ENCODE measurements around the gene MACIR.
A peak's percentile ranks its signal among the peaks of the same experiment; 100 is the strongest.

MACIR gene

DNA sequence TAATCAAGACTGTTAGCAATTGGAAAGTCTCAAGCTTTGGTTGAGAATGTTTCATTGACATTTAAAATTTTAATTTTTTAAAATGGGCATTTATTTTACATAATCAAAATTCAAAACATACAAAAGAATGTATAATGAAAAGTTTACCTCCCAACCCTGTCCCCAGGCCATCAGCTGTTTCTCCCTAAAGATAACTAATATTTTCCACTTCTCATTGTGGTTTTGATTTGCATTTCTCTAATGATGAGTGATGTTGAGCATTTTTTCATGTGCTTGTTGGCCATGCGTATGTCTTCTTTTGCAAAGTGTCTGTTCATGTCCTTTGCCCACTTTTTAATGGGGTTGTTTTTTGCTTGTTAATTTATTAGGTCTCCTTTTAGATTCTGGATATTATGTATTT is 11.4 kb upstream of the MACIR start:
- DNase-seq = no peak

DNA sequence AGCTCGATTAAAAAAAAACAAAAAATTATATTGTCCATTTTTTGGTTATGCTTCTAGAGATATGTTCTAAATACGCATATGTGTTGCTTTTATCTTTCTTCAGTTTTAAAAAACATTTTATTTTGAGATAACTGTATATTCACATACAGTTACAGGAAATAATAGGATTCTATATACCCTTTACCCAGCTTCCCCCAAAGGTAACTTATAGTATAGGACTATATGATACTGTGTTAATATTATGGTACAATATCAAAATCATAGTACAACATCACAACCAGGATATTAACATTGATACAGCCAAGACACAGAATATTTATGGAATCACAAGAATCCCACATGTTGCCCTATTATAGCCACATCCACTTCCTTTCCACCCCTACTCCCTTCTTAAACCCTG is 9.5 kb upstream of the MACIR start:
- DNase-seq = no peak

DNA sequence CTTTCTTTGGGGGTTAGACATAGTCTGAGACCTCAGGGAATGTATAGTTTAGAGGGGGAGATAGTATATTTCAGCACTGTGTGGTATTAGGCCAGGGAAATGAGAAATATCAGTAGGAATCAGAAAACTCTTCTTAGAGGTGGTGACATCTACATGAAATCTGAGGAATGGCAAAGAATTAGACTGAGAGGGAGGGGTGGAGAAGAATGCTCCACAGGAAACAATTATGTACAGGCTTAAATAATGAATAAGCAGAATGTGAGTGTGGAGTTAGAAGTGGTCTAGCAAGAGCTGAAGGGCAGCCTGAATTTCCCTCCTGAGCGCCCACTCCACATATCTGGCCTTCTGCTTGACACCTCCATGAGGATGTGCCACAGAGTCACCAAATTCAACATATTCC is 3.6 kb upstream of the MACIR start:
- DNase-seq = no peak

DNA sequence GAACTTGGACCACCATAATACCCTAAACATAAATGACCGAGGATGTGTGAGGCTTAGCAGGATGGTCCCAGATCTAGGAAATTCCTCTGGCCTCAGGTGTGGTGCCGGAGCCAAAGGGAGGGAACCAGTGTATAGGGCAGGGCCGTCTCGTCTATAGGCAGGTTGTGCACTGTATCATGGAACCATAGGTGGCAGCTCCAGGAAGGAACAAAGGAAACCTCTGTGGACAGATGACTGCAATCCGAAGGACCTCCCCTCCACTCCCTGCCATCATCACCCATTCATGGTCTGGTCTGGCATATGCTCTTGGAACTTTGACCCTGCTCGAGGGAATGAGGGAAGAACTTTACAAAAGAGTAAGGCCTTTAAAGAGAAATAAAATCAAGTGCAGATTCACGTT is 2.9 kb upstream of the MACIR start:
- no peak for DNase-seq

DNA sequence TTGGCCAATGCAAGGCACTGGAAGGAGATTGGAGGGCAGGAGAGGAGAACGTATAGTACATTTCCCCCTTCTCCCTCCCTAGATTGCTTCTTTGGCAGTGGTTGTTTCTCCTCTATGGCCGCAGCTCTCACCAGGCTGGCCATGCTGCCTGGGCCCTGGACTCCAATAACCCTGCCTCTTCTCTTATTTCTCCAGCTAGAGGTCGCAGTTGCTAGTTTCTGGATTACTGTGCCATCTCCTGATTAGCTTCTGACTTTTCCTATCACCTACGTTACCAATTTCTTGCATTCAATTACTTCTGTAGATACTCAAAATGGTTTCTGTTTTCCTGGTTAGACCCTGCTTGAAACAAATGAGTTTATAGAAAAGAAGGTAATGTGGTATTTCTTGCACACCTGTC is 2.4 kb upstream of the MACIR start:
- no peak for DNase-seq

DNA sequence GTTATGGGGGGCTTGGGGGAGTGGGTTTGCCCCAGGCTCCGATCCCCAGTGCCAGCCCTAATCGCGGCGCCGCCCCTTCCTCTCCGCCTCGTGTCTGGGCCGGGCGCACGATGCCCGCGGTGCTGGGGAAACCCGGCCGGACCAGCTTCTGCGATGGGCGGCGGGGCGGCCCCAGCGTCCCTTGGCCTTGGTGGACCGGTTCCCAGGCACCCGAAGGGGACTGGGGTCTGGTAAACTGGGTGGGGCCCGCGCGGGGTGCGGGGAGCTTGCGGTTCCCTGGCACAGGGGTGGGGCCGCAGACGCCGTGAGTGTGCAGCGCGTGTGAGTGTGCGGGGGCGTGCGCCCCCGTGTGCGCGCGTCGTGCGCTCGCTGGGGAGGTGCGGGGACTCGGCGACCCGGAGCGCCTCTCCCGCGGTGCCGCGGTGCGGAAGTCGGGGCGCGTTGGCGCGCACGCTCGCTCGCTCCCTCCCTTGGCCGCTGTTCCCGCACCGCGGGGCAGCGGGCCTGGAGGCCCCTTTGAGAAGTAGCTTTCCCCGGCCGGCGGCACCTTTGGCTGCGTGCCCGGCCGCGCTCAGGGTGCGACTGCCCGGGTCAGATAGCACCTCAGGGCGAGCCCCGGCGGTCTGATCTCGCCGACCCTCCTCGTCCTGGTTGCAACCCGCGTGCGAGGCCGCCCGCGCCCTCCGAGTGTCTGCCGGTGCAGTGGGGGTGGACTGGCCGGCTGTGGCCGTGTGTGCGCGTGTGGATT is 568 bp downstream of the MACIR start:
- DNase-seq = peak; percentile 65

DNA sequence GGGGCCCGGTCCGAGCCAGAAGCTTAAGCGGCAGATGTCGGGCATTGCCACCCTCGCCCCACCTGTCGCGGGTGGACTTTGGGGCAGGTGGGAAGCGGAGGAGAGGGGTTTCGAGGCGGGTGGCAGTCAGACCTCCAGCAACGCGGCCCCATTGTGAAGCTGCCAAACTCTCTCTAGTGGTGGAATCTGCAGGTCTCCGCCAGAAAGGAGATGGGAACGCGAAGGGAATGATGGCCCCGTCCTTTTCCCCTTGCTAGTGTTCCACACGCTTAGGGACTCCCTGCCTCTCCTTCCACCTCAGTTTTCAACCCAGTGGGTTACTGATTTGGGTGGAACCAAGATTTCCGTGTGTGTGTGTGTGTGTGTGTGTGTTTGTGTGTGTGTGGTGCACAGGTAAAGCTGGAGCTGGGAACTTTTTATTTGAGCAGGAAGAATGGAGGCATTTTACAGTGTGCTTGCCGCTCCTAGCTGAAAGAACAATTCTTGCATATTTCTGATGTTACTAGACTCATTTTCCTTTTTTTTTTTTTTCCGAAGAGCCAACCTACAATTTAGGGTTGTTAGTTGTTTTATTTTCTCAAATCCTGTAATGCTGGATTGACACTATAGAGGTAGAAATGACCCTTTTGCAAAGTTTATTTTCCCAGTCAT is 1.3 kb downstream of the MACIR start:
- peak; percentile 10 for DNase-seq

DNA sequence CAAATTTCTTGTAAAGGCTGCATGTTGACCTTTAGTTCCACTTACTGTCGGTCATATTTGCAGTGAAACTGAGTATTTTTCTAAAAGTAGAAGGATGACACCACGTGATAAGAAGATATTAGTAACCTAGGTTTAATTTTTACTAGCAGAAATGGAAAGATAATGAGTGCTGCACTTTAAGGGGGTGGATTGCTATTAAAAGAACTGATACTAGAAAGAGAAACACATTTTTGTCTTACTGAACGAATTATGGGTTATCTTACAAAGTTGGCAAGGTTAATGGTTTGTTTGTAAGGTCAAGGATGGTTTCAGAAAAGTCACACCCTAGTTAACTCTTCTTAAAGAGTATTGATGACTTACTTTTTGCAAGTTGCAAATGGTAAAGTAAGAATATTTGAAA is 2.4 kb downstream of the MACIR start:
- DNase-seq = no peak

DNA sequence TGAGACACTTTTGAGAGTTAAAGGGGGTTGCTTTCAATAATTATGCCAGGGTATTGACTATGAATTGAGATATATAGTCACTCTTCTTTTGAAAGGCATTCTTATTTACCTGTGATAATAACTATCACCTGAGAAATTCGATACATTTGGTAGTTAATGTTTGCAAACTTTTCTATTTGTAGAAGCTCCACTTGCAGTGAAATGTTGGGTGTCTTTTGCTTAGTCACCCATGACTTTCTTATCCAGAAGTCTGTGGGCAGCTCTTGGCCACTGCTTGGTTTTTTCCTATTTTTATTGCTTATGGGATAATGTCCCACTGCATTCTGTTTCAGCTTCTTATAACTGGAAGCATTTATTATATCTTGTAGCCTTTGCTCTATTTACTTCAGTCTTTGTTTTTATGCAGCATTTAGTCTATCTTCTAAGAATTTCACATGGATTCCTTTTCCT is 3.9 kb downstream of the MACIR start:
- DNase-seq = no peak

DNA sequence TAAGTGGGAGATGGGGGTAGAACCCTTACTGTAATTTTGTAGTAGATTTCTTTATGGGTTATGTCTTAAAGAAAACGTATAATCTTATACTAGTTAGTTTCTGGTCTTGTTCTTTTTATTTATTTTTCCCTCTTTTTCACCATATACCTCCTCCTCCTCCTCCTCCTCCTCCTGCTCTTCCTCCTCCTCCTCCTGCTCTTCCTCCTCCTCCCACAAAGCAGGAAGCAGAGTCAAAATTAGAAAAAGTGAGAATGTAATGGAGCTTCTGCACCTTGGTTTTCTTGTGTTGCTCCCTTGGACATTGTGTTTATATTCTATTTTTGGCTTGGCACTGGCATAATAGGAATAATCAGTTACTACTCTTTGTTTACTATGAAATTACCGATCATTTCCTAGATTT is 4.5 kb downstream of the MACIR start:
- DNase-seq = no peak

DNA sequence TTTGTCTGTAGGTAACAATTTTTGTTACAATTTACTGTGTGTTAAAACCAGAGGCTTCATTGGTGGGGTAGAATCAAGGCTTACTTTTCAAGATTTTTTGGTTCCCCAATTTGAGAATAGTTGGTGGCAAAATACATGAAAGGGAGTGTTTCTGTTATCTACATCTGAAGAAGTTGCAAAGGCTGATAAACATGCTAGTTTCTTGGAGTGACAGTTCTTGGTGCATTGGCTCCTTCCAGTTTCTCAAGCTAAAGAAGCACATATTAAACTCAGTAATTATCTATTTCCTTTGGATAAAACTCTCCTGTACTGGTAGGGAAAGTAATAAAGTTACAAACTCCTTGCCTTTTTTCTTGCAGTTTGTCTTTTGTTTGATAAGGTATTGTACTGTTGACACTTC is 5.9 kb downstream of the MACIR start:
- no peak for DNase-seq

DNA sequence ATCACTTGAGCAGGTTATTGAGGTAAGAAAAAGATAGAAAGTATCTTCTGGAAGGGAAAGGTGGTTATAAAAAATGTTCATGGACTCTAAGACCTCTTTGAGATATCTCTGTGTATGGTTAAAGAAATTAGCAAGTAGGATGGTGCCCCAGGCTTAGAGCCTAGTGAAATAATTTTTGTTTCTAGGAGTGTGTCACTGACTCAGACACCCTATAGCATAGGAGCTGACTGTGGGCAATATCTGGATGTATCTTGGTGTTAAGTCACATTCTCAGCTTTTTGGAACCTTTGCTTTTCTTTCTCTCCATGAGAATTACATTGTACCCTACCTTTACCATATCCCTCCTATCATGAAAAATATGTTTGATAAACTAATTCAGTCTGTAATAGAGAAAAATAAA is 12.0 kb downstream of the MACIR start:
- no peak for DNase-seq

DNA sequence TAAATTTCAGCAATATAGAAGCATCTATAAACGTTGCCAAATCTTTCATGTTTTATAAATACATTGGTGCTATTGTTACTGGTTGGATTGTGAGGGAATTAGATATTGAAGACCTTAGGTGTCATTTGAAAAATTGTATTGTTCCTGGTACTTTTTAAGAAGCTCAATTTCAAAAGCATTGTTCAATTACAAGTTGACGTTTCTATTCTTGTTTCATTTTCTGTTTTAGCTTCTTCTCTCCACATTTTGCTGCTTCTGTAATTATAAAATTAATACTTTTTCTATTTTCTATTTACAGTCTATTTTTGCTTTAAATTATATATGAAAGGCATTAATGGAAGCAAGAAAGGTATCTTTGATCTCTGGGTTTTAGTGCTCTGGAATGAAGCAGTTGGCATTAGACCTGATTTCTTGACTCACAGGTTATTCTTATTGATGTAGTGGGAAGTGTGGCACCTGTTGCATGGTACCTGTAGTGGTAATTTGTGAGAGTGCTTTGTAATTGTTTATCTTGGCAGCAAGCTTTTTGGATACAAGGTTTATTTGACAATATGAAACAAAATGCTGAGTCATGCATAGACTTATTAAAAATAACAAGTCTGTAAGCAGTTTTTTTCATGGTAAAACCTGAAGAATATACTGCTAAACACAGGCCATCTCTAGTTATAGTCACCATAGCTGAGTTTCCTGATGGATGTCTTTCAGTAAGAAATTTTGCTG is 13.2 kb downstream of the MACIR start:
- no peak for DNase-seq

DNA sequence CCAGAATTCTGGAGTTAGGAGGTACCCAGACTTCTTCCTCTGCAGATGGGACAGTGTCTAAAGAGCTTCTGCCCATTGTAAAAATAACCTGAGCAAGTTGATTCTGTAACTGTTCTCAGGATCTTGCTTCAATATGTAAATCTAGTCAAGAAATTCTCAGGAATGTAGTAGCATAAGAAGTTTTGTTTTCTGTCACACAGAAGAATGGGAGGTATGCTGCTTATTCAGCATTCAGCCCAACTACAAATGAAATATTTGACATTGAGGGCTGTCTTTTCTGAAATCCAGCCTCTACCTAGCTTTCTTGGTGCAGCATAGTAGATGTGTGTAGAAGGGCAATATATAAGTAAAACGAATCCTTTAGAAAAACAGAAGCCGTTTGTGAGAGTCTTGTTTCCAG is 13.8 kb downstream of the MACIR start:
- DNase-seq = no peak

DNA sequence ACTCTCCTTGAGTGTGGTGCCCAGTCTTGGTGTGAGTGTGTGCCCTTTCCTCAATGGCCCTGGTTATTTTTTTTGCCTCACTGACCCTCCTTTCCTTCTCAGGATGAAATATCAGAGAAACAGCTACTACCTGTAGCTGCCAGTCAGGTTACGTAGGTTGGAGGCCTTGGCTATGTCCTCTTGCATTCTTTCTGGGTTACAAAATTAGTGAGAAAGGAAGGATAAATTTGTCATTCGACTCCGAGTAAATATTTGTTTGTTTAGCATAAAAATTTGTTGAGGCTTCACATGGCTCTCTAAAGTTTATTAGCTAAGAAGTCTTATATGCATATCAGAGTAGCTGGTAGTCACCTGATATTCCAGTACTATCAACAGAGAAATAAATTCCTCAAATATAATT is 15.4 kb downstream of the MACIR start:
- no peak for DNase-seq

DNA sequence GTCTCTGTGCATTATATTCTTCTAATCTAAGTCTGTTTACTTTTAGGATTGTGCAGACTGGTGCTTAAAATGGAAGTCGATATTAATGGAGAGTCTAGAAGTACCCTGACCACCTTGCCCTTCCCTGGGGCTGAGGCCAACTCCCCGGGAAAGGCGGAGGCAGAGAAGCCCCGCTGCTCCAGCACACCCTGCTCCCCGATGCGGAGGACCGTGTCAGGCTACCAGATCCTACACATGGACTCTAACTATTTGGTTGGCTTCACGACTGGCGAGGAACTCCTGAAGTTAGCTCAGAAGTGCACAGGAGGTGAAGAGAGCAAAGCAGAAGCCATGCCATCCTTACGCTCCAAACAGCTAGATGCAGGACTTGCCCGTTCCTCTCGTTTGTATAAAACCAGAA is 17.3 kb downstream of the MACIR start:
- DNase-seq = no peak

DNA sequence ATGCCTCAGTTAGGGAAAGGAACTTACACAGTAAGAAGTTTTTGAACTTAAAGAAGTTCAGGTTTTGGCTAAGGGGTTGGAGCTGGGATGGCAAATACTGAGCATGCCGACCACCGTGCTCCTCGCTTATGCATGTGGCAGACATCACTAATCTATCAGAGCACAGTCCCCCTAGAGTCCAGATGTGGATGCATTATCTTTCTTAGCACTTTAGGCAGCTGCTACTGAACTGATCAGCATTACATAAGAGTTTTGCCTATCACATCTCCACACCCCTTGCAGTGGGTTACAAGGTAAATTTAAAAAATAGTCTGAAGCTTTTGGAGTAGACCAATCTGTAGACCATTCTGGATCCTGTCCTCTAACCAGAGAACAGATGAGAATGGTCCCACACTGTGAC is 22.4 kb downstream of the MACIR start:
- no peak for DNase-seq

DNA sequence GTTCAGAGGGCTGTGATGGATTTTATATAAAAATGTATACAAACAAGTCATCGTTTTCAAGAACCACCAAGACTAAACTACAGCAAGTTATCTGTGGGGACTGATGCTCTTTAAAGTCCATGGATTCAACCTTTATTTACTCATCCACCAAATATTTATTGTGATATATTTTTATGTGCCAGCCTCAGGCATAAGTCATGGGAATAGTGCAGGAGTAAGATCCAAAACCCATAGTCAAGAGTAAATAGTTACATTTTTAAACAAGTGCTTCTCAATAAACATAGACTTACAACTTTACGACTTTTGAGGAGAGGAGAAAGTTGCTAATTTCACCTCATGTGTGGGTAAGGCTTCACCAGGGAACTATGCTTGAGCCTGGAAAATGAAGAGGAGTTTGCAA is 24.6 kb downstream of the MACIR start:
- DNase-seq = no peak

DNA sequence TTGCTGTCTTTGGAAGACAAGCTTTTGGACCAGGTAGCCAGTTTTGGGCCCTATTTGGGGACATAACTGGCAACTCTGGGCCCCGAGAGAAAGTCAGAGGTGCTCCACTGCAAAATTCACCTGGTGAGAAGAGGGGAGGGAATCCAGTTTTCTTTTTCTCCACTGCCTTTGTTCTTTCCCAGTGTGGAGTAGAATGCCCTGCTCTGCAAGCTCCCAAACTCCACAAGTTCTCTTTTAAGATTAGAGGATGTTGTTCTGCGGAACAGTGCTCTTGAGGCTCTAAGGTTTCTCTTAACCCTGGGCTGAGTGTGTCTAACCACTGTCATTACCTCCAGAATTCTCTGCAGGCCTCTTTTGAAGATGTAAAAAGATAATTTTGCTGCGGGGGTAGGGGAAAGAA is 25.3 kb downstream of the MACIR start:
- no peak for DNase-seq

DNA sequence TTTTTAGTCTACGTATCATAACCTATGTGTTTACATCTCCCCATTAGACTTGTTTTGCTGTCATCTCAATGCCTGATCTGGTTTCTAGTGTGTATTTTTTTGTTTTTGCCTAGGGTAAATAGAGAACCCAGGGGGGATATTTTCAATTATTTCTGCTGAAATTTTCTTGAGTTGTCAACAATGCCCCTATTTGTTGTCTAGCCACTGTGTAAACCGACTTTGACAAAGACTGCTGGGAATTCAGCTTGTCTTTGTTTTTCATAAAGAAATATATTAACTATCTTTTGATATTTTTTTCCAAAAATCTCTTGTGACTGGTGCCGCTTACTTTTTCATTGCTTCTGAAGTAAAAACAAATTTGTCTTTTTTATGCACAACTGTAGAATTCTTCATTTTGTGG is 28.1 kb downstream of the MACIR start:
- no peak for DNase-seq

DNA sequence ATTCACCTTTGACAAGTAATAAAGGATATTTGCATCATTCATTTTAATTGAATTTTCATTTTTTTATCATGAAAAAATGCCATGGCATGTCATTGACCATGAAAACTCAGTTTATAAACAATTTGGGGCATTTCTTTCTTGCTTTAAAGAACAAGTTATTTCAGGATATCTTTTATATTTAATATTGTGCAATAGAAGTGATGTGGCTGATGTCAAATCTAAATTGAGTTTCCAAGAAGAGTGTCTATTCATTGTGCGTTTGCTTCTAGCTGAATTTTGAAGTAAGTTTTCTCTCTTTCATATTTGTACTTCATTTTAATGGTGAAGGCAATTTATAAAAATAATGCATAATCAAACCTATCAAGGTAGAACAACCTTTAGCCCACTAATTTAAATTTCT is 30.5 kb downstream of the MACIR start:
- no peak for DNase-seq

DNA sequence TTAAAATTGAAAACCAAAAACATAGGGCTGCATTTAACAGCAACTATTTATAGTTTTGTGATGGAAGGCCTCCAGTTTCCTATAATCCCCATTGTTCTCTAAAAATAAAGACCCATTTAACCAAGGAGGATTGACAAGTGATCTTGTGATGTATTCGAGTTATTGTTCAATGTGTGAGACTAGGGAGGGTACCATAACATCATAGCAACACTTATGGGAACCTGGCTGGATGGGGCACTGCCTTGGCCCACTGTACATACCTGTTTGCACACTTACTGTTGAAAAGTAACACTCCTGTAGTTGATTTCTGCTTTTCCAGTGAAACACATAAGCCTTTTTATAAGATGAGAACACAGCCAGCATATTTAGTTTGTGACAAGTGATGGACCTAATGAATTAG is 32.3 kb downstream of the MACIR start:
- DNase-seq = no peak

DNA sequence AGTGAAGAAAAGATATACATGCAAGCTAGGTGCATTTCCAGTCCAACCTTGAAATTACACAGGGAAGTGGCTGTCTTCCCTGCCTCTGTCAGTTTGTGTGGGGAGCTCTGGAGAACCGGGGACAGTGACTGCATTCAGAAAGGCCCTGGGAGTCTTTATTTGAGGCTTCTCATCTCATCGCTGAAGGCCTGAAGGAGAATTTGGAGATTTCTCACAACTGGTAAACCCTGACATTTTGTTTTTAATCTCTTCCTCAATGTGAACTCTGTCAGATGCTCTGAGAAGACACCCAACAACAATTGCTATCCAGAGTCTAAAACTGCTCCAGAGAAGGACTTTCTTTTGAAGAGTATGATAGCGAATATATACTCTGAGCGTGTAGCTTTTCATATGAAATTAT is 33.0 kb downstream of the MACIR start:
- no peak for DNase-seq

DNA sequence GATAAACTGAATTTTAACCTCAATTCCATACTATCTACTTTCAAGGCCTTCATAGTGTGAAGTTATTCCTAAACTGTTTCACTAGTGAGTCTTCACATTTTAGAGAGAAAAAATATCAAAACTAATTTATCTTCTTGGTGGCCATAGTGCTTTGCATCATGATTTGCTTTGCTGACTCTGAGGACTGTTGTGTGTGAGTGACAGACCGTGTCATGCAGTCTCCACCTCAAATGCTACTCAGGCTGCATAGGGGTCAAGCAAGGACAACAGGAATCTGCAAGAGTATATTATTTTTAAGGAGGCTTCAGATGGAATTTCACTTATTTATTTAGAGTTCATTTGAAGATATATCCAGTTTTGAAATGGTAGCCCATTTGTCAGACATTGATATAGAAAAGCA is 34.5 kb downstream of the MACIR start:
- no peak for DNase-seq

Measured in CD4-positive, alpha-beta T cell treated with Interleukin-10 for 1 hour (primary cell).